A673 (cell line): ENCODE data around the gene HMGN1. TPM values are rescaled to one million over a fixed set of nuclear protein-coding genes. Genes with fewer than 3 reads are reported as not detected.

Experiments
- BruUV-seq: library from RNA; stranded (reverse); fragments of 400-500 nt; replicated peaks from 2 replicates; lab custom pipeline; 2021; lab: Mats Ljungman, UMichigan
- CTCF ChIA-PET: fragments of 300-600 bp; sonication (Branson Sonifier 250); formaldehyde crosslinking; loops from one replicate; lab custom pipeline; 2022; ENCODE audit warnings: antibody characterized with exemption; lab: Charles Lee
- POLR2A ChIA-PET: fragments of 300-600 bp; sonication (Branson Sonifier 250); formaldehyde crosslinking; loops from one replicate; lab custom pipeline; 2022; ENCODE audit warnings: antibody characterized with exemption; ENCODE audit not compliant: low non-redundant PET; lab: Charles Lee
- DNase-seq: peaks from one replicate; pipeline ENCODE4 v3.0.0-alpha.2; 2015; ENCODE audit warnings: low spot score
- H3K27ac ChIP-seq: fragments of 200-600 bp; sonication (generic); 2 replicates; pipeline ENCODE4 v1.5.1; 2016; ENCODE audit warnings: mixed run types, low read depth, mild to moderate bottlenecking, mixed read lengths, antibody characterized with exemption, low read length; ENCODE audit not compliant: poor library complexity, severe bottlenecking
- H3K27me3 ChIP-seq: fragments of 200-600 bp; sonication (generic); replicated peaks from 2 replicates; pipeline ENCODE4 v1.6.1; 2017; ENCODE audit warnings: mixed run types, low read depth, mild to moderate bottlenecking, mixed read lengths, antibody characterized with exemption, low read length; ENCODE audit not compliant: insufficient read depth, poor library complexity
- H3K36me3 ChIP-seq: fragments of 200-600 bp; sonication (generic); 2 replicates; pipeline ENCODE4 v1.6.1; 2016; ENCODE audit warnings: mixed run types, mild to moderate bottlenecking, mixed read lengths, antibody characterized with exemption, low read length; ENCODE audit not compliant: insufficient read depth, poor library complexity, severe bottlenecking
- H3K4me1 ChIP-seq: fragments of 200-600 bp; sonication (generic); 2 replicates; pipeline ENCODE4 v1.6.1; 2017; ENCODE audit warnings: mixed run types, mild to moderate bottlenecking, mixed read lengths, antibody characterized with exemption, low read length; ENCODE audit not compliant: insufficient read depth, poor library complexity, severe bottlenecking
- H3K4me3 ChIP-seq: fragments of 200-600 bp; sonication (generic); 2 replicates; pipeline ENCODE4 v1.5.1; 2016; ENCODE audit warnings: low read depth, mixed run types, mild to moderate bottlenecking, mixed read lengths, low read length; ENCODE audit not compliant: poor library complexity, severe bottlenecking
- H3K9me3 ChIP-seq: fragments of 200-600 bp; sonication (generic); 2 replicates; pipeline ENCODE4 v1.6.1; 2016; ENCODE audit warnings: mixed run types, low read depth, mild to moderate bottlenecking, mixed read lengths, antibody characterized with exemption, low read length; ENCODE audit not compliant: poor library complexity, severe bottlenecking
- EZH2 ChIP-seq: fragments of 200-600 bp; sonication (generic); IDR thresholded peaks from 2 replicates; pipeline ENCODE4 v1.6.1; 2017; ENCODE audit warnings: borderline replicate concordance, low read depth, mild to moderate bottlenecking, mixed read lengths, antibody characterized with exemption, low read length; ENCODE audit not compliant: poor library complexity, severe bottlenecking
- intact Hi-C: fragments of 100-400 bp; cut with micrococcal nuclease; formaldehyde crosslinking; loops from one replicate; pipeline ENCODE4 v1.10.0; 2022; ENCODE audit not compliant: unreplicated experiment
- total RNA-seq: library from RNA; stranded (reverse); gene quantifications from 2 replicates; pipeline ENCODE4 v1.2.3, GENCODE V29; 2021
- TF ChIP-seq, protein P1 (sequence below): fragments of 300-800, 200-600 bp; sonication (generic); conservative IDR thresholded peaks from 2 replicates; pipeline ENCODE4 v1.5.1; 2017; ENCODE audit warnings: low read depth, mild to moderate bottlenecking, antibody characterized with exemption, low read length, moderate library complexity, mixed read lengths

Gene HMGN1
- total RNA-seq, 1 experiment from 2014 or later: 457 TPM

DNA sequence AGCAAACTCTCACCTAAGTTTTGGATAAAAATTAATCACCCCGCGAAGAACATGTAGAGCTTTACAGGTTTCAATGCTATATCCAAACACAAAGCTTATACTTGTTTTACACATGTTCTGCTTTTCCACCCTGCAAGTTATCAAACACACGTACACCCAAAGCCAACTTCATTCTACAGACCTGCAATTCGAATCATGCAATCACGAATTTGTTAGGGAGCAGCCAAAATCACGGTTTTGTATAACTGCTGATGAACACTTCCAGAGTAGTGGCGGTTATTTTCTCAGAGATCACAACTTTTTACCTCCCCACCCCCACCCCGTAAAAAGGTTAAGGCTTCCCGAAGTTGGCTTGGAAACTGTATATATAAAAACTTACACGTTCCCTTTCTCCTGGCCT lies 1.4 kb downstream of the HMGN1 start:
- DNase-seq: no peak
- H3K36me3 ChIP-seq: peaks cover 46% of the 10 kb centered on the region
- H3K27ac ChIP-seq: peak overlapping the region; percentile 92
- no peaks in the 10 kb centered on the region for H3K9me3 ChIP-seq
- ChIA-PET POLR2A (no interaction called here), CTCF (interaction anchor here (0.7 to 1.4 kb wide), 2 partner anchors 40 to 94 kb away, joined by 3 to 26 read pairs; no protein-coding TSS in a partner anchor)
- H3K4me3 ChIP-seq: peak overlapping the region; percentile 94
- peaks cover 20% of the 10 kb centered on the region for H3K4me1 ChIP-seq
- BruUV-seq: no TSS peak
- no peaks in the 10 kb centered on the region for H3K27me3 ChIP-seq
- no peak for TF ChIP-seq EZH2
- TF ChIP-seq, protein P1, sequence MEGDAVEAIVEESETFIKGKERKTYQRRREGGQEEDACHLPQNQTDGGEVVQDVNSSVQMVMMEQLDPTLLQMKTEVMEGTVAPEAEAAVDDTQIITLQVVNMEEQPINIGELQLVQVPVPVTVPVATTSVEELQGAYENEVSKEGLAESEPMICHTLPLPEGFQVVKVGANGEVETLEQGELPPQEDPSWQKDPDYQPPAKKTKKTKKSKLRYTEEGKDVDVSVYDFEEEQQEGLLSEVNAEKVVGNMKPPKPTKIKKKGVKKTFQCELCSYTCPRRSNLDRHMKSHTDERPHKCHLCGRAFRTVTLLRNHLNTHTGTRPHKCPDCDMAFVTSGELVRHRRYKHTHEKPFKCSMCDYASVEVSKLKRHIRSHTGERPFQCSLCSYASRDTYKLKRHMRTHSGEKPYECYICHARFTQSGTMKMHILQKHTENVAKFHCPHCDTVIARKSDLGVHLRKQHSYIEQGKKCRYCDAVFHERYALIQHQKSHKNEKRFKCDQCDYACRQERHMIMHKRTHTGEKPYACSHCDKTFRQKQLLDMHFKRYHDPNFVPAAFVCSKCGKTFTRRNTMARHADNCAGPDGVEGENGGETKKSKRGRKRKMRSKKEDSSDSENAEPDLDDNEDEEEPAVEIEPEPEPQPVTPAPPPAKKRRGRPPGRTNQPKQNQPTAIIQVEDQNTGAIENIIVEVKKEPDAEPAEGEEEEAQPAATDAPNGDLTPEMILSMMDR: no peak
- intact Hi-C loops: no loop called here

DNA sequence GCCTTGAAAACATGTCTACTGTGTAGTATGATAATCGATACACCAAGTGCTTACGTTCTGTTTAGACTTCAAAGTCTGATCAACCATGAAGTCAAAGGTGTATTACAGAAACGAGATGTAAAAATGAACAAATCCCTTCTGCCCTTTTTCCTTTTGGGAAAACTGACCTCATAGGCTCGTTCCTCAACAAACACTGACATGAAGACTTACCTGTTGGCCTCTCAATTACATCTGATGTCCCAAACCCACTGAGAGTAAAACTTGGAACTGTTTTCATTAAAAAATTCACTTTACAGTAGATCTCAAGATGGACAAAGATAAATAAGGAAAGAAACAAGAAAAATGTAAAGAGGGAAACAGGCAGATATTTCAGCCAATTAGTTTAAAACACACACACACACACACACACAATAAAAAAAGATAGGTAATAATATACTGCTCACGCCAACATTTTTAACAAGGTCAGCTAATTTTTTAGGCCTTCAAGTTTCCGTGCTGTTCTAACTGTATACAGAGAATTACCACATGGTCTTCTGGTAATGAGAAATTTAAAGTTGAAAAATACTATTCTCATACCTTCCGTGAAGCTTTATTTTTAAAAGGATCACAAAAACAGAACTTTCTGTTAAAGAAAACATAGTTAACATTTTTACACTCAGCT lies 2.1 kb downstream of the HMGN1 start:
- no peaks in the 10 kb centered on the region for H3K27me3 ChIP-seq
- no peak for DNase-seq
- TF ChIP-seq, protein P1: no peak
- no peak for TF ChIP-seq EZH2
- BruUV-seq: no TSS peak
- H3K4me3 ChIP-seq: peak overlapping the region; percentile 94
- peaks cover 20% of the 10 kb centered on the region for H3K4me1 ChIP-seq
- ChIA-PET POLR2A (no interaction called here), CTCF (interaction anchor here (0.7 kb wide), 1 partner anchor 94 kb away, joined by 3 read pairs; no protein-coding TSS in a partner anchor)
- intact Hi-C loops: no loop called here
- H3K9me3 ChIP-seq: no peaks in the 10 kb centered on the region
- peaks cover 51% of the 10 kb centered on the region for H3K36me3 ChIP-seq
- peak overlapping the region; percentile 92 for H3K27ac ChIP-seq

DNA sequence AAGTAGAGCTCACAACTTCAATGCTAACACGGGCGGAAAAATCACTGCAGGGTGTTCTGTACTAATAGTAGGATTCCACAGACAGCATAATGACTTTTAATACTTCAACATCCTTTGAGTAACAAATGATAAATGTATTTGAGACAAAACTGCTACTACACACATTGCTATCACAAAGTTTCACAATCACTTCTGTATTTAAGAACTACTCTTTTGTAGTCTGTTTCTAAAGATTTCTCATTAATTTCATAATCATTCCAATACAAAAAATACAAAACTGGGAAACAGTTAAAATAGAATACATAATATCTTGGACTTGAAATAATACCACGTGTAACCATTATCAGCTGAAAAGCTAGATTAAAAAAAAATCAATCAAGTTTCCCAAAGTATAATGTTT lies 2.7 kb downstream of the HMGN1 start:
- Histone ChIP-seq H3K36me3 (peaks cover 57% of the 10 kb centered on the region), H3K9me3 (no peaks in the 10 kb centered on the region), H3K4me1 (peaks cover 20% of the 10 kb centered on the region), H3K27me3 (no peaks in the 10 kb centered on the region), H3K27ac (no peak overlapping the region), H3K4me3 (peak overlapping the region; percentile 94)
- CTCF ChIA-PET: no interaction called here
- no peak for DNase-seq
- intact Hi-C loops: no loop called here
- TF ChIP-seq, protein P1: no peak
- no peak for TF ChIP-seq EZH2
- BruUV-seq: no TSS peak
- POLR2A ChIA-PET: no interaction called here
